HepG2 (cell line): Measurements from ENCODE around the gene VSIG10L. TPM values are rescaled to one million over a fixed set of nuclear protein-coding genes. Genes with fewer than 3 reads are reported as not detected.

ENCODE experiments used
- ARID2 ChIP-seq: sonication (generic); formaldehyde crosslinking; IDR thresholded peaks from 2 replicates; pipeline ENCODE4 v1.8.1; 2022; ENCODE audit warnings: mild to moderate bottlenecking, missing genetic modification reagents, borderline replicate concordance
- ARNT2 ChIP-seq: sonication (generic); formaldehyde crosslinking; IDR thresholded peaks from 2 replicates; pipeline ENCODE4 v1.8.0; 2022; ENCODE audit warnings: mild to moderate bottlenecking, low read depth, missing genetic modification reagents, moderate library complexity
- ASH2L ChIP-seq: fragments of 300-600, 200-600 bp; sonication (generic); IDR thresholded peaks from 2 replicates; pipeline ENCODE4 v1.7.0; 2017; ENCODE audit warnings: low read depth, mild to moderate bottlenecking, moderate library complexity, mixed read lengths, low read length; ENCODE audit not compliant: insufficient read length
- ATM ChIP-seq: fragments of 450-650 bp; IDR thresholded peaks from 2 replicates; pipeline ENCODE4 v1.7.1; 2017; ENCODE audit warnings: mild to moderate bottlenecking, borderline replicate concordance
- BRF2 ChIP-seq: sonication (generic); formaldehyde crosslinking; IDR thresholded peaks from 2 replicates; pipeline ENCODE4 v1.8.1; 2022; ENCODE audit warnings: mild to moderate bottlenecking, missing genetic modification reagents
- DBP ChIP-seq: sonication (generic); formaldehyde crosslinking; IDR thresholded peaks from 2 replicates; pipeline ENCODE4 v1.4.0; 2020; ENCODE audit warnings: missing genetic modification reagents; ENCODE audit errors: not compliant biosample characterization
- DMAP1 ChIP-seq: IDR thresholded peaks from 2 replicates; pipeline ENCODE4 v1.6.1; 2016
- DR1 ChIP-seq: sonication (generic); formaldehyde crosslinking; IDR thresholded peaks from 2 replicates; pipeline ENCODE4 v1.8.0; 2021; ENCODE audit warnings: mild to moderate bottlenecking, missing genetic modification reagents, inconsistent platforms
- EED ChIP-seq: sonication (generic); formaldehyde crosslinking; IDR thresholded peaks from 2 replicates; pipeline ENCODE4 v1.5.0; 2020; ENCODE audit warnings: mild to moderate bottlenecking, missing genetic modification reagents
- ISL2 ChIP-seq: sonication (generic); formaldehyde crosslinking; IDR thresholded peaks from 2 replicates; pipeline ENCODE4 v1.5.0; 2020; ENCODE audit warnings: missing genetic modification reagents
- KDM1A ChIP-seq: IDR thresholded peaks from 2 replicates; pipeline ENCODE4 v1.6.1; 2016; ENCODE audit warnings: missing compliant biosample characterization
- KLF6 ChIP-seq: IDR thresholded peaks from 2 replicates; pipeline ENCODE4 v1.8.0; 2016; ENCODE audit warnings: missing biosample characterization, missing genetic modification reagents
- MAX ChIP-seq: IDR thresholded peaks from 2 replicates; pipeline ENCODE4 v1.6.1; 2012; ENCODE audit warnings: inconsistent platforms
- NCOA5 ChIP-seq: sonication (generic); formaldehyde crosslinking; IDR thresholded peaks from 2 replicates; pipeline ENCODE4 v1.4.0; 2020; ENCODE audit warnings: missing genetic modification reagents
- SCMH1 ChIP-seq: sonication (generic); formaldehyde crosslinking; IDR thresholded peaks from 2 replicates; pipeline ENCODE4 v1.9.0; 2021; ENCODE audit warnings: missing genetic modification reagents, mild to moderate bottlenecking, borderline replicate concordance
- SMAD3 ChIP-seq: sonication (generic); formaldehyde crosslinking; IDR thresholded peaks from 2 replicates; pipeline ENCODE4 v1.4.0; 2020; ENCODE audit warnings: missing genetic modification reagents
- SNRNP70 ChIP-seq: fragments of 200-400 bp; formaldehyde crosslinking; IDR thresholded peaks from 2 replicates; pipeline ENCODE4 v1.6.1; 2017; ENCODE audit warnings: mild to moderate bottlenecking, low read depth, low read length, moderate library complexity
- SP2 ChIP-seq: sonication (generic); formaldehyde crosslinking; IDR thresholded peaks from 2 replicates; pipeline ENCODE4 v1.5.1; 2020; ENCODE audit warnings: mild to moderate bottlenecking, missing genetic modification reagents
- SP5 ChIP-seq: IDR thresholded peaks from 2 replicates; pipeline ENCODE4 v1.6.1; 2016; ENCODE audit warnings: low read depth, borderline replicate concordance
- TFDP1 ChIP-seq: IDR thresholded peaks from 2 replicates; pipeline ENCODE4 v1.6.1; 2016; ENCODE audit warnings: missing compliant biosample characterization, missing genetic modification reagents, borderline replicate concordance
- ZFY ChIP-seq: sonication (generic); formaldehyde crosslinking; IDR thresholded peaks from 2 replicates; pipeline ENCODE4 v1.4.0; 2020; ENCODE audit warnings: missing genetic modification reagents
- ZKSCAN8 ChIP-seq: IDR thresholded peaks from 2 replicates; pipeline ENCODE4 v1.6.1; 2016; ENCODE audit warnings: borderline replicate concordance, missing genetic modification reagents, missing compliant biosample characterization
- ZNF138 ChIP-seq: sonication (generic); formaldehyde crosslinking; IDR thresholded peaks from 2 replicates; pipeline ENCODE4 v1.5.0; 2020; ENCODE audit warnings: mild to moderate bottlenecking, low read depth, missing genetic modification reagents
- ZNF768 ChIP-seq: sonication (generic); formaldehyde crosslinking; IDR thresholded peaks from 2 replicates; pipeline ENCODE4 v1.4.0; 2020; ENCODE audit warnings: missing genetic modification reagents
- ZNF770 ChIP-seq: sonication (generic); formaldehyde crosslinking; IDR thresholded peaks from 2 replicates; pipeline ENCODE4 v1.5.0; 2020; ENCODE audit warnings: mild to moderate bottlenecking, missing genetic modification reagents
- polyA plus RNA-seq, 8 experiments: library from polyadenylated mRNA; depleted of rRNA in 3 of 8; stranded (reverse) in 7 of 8; unstranded in 1 of 8; fragments of >200 nt; fragmentation: Illumina TruSeq in 4 of 8; extraction: Trizol in 4 of 8; gene quantifications; 2 replicates each; pipeline versions ENCODE4 v1.2.1 to v1.2.3, GENCODE V29; 2011 to 2016; ENCODE audit warnings: low read depth in 4 of 8, missing spikeins in 1 of 8, mixed read lengths in 1 of 8; ENCODE audit not compliant: insufficient read depth in 1 of 8
- total RNA-seq, 5 experiments: library from RNA; depleted of rRNA; stranded (reverse); fragments of >200 nt; fragmentation: Illumina TruSeq; extraction: Trizol; gene quantifications; 2 replicates each; pipeline ENCODE4 v1.2.3, GENCODE V29; 2016; ENCODE audit warnings: low read depth in 1 of 5

VSIG10L gene
- total and polyA plus RNA-seq, 2 of the 13 experiments (the other 11 are each of a cell fraction or from before 2014, with no cell fraction given): 2.7 to 8.5 TPM

- TF ChIP-seq ASH2L (no peak), ATM (no peak), BRF2 (CRISPR knock-in tag) (0 out of 2 replicates have a peak, but pooled peaks have one; percentile 46), ZKSCAN8 (no peak), SCMH1 (no peak), SP2 (CRISPR knock-in tag) (peak; percentile 85), NCOA5 (CRISPR knock-in tag) (no peak), KDM1A (CRISPR knock-in tag) (no peak), DMAP1 (CRISPR knock-in tag) (peak; percentile 4; the same call in 1 of the 2 replicates), SP5 (peak; percentile 12; the same call in 1 of the 2 replicates), TFDP1 (peak; percentile 75; the same call in 1 of the 2 replicates), ARNT2 (CRISPR knock-in tag) (peak; percentile 57; the same call in 1 of the 2 replicates), ZFY (CRISPR knock-in tag) (peak; percentile 58; the same call in 1 of the 2 replicates), ZNF138 (peak; percentile 60; the same call in 1 of the 2 replicates), ZNF770 (CRISPR knock-in tag) (no peak), ZNF768 (no peak), DR1 (no peak; the same call in 1 of the 2 replicates), ARID2 (CRISPR knock-in tag) (peak; percentile 73; the same call in 1 of the 2 replicates), ISL2 (CRISPR knock-in tag) (peak; percentile 32; the same call in 1 of the 2 replicates), DBP (CRISPR knock-in tag) (no peak), EED (CRISPR knock-in tag) (peak; percentile 67; the same call in 1 of the 2 replicates), MAX (peak; percentile 17; the same call in 1 of the 2 replicates), SMAD3 (CRISPR knock-in tag) (peak; percentile 64), SNRNP70 (no peak), KLF6 (peak; percentile 64; the same call in 1 of the 2 replicates)
These were observed 24.7 kb upstream of the VSIG10L start (continued) for GRCh38 chr19:51366389-51367254.
